HG03432 (cell line): ENCODE measurements around the gene LENG9.

ENCODE experiments used
- ATAC-seq: cut with Tn5 transposase; IDR thresholded peaks from one replicate; pipeline ENCODE4 v1.9.1; 2021; ENCODE audit warnings: mild to moderate bottlenecking, moderate library complexity; ENCODE audit not compliant: unreplicated experiment

Gene LENG9

DNA sequence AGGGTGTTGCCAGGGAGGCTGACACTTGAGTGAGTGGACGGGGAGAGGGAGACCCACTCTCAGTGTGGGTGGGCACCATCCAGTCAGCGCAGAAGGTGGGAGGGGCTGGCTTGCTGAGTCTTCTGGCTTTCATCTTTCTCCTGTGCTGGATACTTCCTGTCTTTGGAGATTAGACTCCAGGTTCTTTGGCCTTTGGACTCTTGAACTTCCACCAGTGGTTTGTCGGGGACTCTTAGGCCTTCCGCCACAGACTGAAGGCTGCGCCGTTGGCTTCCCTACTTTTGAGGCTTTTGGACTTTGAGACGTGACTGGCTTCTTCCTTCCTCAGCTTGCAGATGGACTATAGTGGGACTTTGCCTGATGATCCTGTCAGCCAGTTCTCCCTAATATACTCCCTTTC lies 18.8 kb downstream of the LENG9 start:
- ATAC-seq: no peak

DNA sequence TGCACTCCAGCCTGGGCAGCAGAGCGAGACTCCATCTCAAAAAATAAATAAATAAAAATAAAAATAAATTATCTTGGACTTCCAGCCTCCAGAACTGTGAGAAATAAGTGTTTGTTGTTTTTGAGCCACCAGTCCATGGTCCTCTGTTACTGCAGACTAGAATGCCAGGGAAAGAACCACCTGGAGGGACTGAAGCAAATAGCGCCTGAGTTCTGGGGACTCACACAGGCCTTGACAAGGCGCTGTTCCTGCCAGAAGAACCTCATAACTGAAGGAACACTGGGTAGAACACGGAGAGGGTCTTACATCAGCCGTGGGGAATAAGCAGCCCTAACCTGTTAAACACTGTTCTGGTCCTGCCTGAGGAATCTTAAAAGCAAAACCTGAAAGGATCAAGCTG lies 22.9 kb downstream of the LENG9 start:
- no peak for ATAC-seq

DNA sequence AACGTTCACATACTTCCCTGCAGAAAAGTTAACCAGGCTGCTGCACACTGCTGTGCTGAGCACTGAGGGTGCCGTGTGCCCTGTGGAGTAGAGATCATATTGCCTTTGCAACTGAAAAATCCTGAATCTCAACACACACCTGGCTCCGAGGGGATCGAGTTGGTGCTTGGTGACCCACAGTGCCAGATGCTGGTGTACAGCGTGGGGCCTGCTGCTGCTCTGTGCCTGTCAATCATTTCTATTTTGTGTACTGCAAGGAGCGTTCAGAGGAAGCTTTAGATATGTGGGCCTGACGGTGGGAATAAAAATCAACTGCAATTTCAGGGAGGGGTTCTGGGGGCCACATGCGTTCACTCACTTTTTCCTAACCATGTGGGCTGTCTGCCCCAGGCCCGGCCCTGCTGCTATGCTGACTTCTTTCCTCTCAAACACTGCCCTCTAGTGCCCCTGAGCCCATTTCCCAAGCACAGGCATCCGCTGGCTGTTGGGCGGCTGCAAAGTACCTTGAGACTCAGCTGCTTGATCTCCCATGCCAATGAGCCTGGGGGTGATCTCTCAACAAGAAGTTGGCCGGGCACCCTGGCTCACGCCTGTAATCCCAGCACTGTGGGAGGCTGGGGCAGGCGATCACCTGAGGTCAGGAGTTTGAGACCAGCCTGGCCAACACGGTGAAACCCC lies 24.3 kb downstream of the LENG9 start:
- ATAC-seq: no peak

DNA sequence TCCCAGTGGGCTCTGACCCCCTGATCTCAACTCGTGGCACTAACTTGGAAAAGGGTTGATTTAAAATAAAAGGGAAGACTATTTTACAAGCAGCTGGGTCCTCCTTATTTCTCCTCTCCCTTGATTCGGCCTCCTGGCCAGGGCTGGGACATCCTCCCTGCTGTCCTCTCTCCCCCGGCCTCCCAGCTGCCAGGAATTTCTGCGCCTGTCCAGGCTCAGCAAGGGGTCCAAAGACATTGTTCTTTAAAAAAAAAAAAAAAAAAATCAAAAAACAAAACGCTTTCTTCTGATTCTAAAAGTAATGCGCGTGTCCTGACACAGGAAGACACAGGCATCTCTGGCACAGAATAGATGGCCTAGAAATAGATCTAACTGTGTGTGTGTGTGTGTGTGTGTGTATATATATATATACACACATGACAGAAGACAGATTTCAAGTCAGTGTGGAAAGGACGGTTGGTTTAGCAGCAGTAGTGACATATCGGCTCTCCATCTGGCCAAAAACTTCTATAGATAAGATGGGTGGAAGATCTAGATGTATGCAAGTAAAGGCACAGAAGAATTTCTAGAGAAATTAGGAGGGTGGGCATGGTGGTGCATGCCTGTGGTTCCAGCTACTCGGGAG lies 26.8 kb downstream of the LENG9 start:
- ATAC-seq: no peak

DNA sequence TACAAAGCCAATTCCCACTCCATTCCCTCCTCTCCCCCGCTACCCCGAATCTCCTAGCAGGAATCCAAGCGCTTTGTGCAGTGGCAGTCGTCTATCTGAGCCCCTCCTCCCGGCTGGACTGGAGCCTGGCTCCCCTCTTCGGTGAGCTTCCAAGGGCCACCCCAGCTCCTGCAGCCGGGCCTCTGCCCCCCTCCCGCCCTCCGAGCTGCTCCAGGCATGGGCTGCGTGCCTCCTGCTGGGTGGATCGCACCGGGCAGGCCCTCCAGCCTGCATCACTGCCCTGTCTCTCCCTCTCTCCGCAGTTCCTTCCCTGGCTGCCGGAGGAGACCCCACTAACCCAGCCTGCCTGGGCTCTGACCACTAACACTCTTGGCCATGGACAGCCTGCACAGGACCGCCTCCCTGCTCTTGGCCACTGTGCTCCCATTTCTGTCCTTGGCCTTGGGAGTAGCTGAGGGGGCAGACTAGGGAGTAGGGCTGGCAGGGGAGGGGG lies 27.5 kb downstream of the LENG9 start:
- no peak for ATAC-seq

DNA sequence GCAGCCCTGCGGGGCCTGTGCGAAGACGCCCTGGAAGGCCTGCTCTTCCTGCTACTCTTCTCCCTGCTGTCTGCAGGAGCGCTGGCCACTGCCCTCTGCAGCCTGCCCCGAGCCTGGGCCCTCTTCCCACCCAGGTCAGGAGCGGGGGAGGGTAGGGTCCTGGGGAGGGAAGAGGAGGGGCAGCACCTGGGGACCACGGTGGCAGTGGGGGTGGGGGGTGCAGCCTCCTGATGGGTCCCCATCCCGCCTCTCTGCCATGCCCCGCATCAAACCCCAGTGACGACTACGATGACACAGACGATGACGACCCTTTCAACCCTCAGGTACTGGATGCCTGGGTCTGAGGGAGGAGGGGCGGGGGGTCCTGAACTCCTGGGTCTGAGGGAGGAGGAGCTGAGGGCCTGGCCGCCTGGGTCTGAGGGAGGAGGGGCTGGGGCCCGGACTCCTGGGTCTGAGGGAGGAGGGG lies 28.0 kb downstream of the LENG9 start:
- ATAC-seq: no peak

DNA sequence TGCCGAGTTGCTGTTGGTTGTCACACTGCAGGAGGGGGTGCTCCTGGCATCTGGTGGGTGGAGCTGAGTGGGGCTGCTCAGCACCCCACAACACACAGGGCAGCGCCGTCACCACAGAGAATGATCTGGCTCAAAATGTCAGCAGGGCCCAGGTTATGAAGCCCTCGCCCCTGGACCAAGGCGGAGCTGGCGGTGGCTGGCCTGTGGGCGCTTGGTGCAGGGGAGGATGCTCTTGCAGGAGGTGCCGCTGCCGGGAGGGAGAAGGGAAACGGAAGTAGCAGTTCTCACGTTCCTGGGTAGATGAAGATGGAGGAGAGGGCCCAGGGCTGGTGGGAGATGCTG lies 28.7 kb downstream of the LENG9 start:
- no peak for ATAC-seq

DNA sequence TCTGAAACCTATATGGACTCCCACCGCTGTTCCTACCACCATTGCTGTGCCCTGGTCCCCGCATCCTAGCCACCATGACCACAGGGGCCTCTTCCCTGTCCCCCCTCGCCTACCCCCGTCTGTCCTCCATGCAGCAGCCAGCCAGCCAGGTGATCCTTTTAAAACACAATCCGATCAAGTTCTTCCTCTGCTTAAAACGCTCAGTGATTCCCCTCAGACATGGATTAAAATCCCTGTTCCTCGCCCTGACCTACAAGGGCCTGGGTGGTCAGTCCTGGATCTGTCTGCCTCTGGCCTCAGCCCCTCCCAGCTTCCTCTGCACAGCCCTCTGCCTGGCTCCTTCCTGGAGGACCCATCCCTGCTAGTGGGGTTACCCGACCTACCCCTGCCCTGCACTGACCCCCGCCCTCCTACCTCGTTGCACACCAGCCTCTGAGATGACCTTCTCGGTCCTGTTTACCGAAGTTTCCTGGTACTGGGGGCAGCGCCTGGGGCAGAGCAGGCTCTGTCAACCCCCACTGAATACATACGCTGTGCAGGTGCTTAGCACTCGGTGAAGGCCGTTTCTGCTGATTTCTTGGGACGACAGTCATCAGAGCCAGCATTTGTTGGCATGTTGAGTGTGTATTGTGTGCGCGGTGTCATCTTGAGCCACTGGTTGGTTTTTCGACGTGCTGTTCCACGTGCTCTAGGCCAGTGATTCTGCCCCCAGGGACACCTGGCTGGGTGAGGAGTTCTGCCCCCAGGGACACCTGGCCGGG lies 29.3 kb downstream of the LENG9 start:
- no peak for ATAC-seq

DNA sequence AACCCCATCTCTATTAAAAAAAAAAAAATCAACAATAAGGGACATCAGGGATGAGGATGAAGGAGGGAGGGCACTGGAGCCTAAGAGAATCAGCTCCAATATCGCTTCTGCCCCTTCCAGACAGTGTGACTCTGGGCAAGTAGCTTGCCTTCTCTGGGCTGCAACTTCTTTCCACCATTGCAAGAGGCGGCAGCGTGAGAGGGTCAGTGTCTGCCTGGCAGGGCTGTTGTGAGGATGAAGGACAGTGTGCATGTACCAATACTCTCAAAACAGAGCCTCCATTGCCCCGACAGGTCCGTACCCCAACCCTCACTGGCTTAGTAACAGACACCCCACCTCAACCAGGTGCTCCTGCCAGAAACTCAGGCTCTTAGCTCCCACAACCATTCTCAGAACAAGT lies 29.9 kb downstream of the LENG9 start:
- no peak for ATAC-seq

DNA sequence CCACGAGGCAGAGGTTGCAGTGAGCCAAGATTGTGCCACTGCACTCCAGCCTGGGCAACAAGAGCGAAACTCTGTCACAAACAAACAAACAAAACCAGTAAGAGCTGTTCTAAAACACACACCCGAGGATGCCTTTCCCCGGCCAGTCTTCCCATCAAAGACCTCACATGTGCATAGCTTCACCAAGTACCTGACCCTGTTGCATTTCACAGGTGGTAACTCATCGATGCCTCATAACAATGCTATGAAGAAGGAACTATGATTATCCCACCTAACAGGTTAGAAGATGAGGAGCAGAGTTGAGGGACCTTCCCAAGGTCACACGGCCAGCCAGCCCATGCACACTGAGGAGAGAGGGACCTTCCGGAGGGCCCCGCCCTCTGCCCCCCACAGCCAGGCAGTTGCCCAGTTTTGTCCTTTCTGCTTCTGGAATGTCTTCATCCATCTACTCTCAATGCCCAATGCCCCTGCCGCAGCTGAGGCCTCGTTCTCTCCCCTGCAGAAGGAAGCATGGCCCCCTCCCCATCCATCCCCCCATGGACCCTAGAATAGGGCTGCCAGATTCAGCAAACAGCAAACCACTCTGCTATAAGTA lies 31.3 kb downstream of the LENG9 start:
- no peak for ATAC-seq

DNA sequence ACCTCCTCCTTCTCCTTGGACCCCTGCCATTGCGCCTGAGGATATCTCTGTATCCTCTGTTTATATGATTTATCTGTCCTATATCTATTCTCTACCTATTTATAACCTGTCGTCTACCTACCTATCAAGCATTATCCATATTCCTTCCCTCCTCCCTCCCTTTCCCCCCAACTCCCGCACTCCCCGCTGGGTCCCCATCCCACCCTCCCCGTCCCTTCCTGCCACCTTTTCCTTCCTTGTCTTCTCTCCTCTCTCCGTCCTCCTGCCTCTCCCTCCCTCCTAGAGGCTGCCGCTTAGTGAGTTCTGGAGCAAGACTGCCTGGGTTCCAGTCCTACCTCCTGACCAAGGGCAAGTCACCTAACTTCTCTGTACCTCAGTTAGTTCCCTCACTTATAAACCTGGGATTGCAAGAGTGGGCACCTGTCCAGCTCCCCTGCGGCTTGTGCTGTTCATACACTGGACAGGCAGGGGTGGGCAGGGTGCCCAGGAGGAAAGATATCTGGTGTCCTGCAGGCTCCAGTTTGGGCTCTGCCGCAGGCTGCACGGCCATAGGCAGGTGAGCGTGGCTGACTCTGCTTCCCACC lies 32.2 kb downstream of the LENG9 start:
- ATAC-seq: no peak

DNA sequence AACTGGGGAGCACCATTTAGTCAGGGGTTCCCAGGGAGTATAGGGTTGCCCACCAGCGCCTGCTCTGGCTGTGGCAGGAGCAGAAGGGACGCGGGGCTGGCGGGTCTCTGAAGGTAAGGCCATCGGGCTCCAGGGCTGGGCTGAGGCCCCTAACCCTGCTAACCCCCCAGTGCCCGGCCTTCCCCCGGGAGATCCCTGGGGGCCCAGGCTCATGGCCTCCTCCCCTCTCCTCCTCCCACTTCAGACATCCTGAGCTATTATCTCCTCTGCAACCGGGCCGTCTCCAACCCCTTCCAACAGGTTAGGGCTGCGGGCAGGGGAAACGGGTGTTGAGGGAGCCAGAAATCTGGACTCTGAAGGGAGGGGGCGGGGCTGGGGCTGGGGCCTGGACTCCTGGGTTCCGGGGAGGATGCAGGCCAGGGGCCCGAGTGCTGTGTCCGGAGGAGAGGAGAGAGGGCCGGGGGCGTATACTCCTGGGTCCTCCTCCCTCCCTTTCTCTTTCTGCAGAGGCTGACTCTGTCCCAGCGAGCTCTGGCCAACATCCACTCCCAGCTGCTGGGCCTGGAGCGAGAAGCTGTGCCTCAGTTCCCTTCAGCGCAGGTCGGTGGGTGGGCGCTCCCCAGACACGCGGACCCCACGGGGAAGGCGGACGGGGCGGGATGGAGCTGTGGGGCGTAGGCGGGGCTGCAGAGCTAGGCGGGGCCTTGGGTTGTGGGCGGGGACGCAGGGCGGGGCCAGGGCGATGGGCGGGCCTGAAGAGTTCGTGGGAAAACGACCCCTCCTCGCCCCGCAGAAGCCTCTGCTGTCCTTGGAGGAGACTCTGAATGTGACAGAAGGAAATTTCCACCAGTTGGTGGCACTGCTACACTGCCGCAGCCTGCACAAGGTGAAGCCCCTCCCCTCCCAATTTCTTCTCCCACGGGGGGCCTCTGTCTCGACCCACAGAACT lies 33.0 kb downstream of the LENG9 start:
- ATAC-seq: no peak

DNA sequence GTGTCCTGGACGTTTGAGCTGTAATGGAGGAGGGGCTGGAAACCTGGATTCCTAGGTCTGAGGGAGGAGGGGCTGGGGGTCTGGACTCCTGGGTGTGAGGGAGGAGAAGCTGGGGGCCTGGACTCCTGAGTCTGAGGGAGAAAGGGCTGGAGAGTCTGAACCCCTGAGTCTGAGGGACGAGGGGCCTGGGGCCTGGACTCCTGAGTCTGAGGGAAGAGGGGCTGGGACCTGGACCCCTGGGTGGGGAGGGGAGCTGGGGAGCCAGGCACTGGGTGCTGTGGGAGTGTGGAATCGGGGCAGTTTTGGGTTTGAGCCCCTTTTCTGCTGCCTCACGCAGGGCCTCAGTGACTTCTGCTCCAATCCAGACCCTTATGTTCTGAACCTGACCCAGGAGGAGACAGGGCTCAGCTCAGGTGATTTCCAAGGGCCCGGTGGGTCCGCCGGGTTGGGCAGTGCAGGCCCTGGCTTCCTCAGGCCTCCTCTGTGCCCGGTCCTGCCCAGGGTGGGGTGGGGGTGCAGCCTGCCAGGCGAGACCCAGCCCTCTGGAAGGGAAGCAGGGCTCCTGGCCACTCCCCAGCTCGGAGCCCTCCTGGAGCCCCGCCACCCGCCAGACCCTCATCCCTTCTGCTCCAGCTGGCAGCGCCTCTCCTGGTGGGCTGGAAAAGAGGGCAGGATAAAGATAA lies 33.9 kb downstream of the LENG9 start:
- ATAC-seq: no peak

DNA sequence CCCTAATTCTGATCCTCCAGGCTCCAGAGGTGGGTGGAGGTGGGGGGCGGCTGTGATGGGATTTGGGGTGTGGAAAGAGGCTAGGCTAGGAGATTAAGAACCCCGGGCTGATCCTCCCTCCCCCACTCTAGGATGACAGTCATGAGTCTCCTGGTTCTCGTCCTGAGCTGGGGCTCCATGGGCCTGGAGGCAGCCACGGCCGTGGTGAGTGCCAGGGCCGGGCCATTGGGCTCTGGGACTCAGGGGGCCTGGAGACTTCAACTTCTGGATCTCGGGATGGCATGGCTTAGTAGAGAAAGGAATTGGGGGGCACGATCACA lies 34.4 kb downstream of the LENG9 start:
- no peak for ATAC-seq

DNA sequence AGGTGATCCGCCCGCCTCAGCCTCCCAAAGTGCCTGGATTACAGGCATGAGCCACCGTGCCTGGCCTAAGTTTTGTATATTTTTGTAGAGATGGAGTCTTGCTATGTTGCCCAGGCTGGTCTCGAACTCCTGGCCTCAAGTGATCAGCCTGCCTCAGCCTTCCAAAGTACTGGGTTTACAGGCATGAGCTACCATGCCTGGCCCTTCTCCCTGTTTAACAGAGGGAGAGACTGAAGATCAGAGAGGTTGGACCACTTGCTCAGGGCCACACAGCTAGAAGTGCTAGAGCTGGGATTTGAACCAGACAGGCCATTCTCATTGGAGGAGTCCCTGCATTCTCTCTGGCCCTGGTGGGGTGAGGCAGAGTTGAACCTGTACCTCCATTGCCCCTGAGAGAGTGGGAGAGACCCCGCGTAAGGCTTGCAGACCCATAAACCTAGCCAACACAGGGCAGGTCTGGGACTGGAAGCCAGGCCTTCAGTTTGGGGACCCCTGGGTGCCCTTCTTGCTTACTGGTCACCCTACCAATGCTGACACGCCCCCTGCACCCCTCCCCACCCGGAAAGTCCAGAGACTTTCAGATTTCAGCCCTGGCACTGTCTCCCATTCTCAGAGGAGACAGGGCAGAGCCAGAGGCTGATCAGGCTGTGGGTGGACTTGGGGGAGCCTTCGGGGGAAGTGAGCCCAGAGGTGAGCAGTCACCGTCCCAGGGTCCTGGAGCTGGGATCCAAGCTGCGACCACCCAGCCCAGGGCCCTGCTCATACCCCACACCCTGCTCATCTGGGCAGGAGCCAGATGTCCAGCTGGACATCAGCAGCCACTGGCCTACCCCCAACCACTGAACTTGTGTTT lies 35.0 kb downstream of the LENG9 start:
- ATAC-seq: no peak

DNA sequence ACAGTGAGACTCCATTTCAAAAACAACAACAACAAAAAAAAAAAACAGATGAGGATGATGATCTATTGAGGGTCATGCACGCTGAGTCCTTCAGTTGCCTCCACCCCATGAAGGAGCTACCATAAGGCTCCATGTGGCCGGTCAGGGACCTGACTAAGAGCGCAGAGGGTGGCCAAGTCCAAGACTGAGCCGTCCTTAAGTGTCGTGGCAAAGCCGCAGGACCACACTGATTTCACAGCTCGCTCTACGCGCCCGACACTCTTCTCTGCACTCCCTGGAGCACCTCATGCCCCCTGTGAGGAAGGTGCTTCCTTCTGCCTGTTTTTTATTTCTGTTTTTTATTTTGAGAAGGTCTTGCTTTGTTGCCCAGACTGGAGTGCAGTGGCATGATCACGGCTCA lies 36.0 kb downstream of the LENG9 start:
- ATAC-seq: no peak

DNA sequence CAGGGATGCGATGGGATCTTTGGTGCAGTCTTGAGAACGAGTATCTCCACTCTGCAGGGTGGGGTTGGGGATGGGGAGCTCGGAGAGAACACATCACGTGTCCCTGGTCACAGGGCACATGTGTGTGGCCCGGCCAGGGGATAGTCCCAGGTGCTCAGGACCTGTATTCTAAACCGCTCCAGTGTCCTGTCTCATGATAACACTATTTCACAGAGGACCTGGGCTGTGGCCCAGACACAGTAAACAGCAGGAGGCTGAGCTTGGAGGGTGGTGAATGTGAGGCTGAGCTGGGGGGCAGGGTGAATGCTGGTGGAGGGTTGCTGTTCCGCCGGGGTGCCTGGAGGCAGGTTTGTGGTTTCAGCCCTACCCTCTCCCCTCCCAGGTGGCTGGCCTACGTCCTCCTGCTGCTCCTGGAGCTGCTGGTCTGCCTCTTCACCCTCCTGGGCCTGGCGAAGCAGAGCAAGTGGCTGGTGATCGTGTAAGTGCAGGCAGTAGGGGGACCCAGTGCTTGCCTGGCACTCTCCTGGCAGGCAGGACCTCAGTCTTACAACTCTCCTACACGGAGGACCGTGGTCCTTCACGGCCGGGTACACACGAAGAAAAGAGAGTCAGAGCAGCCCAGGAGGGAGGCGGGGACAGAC lies 37.2 kb downstream of the LENG9 start:
- no peak for ATAC-seq

DNA sequence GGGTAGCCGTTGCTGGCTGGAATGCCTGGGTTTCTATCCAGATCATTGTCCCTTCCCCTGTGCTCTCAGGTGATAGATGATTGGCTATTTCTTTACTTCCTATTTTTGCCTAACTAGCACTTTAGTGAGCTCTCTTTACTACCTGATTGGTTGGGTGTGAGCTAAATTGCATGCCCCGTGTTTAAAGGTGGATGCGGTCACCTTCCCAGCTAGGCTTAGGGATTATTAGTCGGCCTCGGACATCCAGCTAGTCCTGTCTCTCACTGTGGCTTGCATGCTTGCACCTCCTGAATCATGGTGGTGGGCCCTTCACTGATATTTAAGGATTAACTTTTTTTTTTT lies 38.2 kb downstream of the LENG9 start:
- no peak for ATAC-seq
